H9 (cell line): Measurements from ENCODE around the gene CNNM1. TPM values are rescaled to one million over a fixed set of nuclear protein-coding genes. Genes with fewer than 3 reads are reported as not detected.

Experiments used
- DNase-seq: peaks from one replicate; pipeline ENCODE4 v3.0.0-alpha.2; 2017
- H2AFZ ChIP-seq: one replicate; pipeline ENCODE4 v1.6.1; 2013; ENCODE audit warnings: mild to moderate bottlenecking, low read length, control low read depth, moderate library complexity
- H2AK5ac ChIP-seq: 2 replicates; pipeline ENCODE4 v1.6.1; 2013; ENCODE audit warnings: low read length, control low read depth, mixed read lengths; ENCODE audit not compliant: insufficient read length
- H2BK120ac ChIP-seq: one replicate; pipeline ENCODE4 v1.6.1; 2013; ENCODE audit warnings: low read depth, mild to moderate bottlenecking, low read length, control low read depth, inconsistent platforms; ENCODE audit not compliant: poor library complexity, severe bottlenecking
- H2BK12ac ChIP-seq: 2 replicates; pipeline ENCODE4 v1.6.1; 2013; ENCODE audit warnings: low read length, control low read depth, mixed read lengths, low read depth; ENCODE audit not compliant: insufficient read length
- H2BK15ac ChIP-seq: 2 replicates; pipeline ENCODE4 v1.6.1; 2013; ENCODE audit warnings: low read depth, low read length, control low read depth
- H2BK20ac ChIP-seq: one replicate; pipeline ENCODE4 v1.6.1; 2013; ENCODE audit warnings: low read depth, mild to moderate bottlenecking, low read length, control low read depth, inconsistent platforms; ENCODE audit not compliant: poor library complexity, severe bottlenecking
- H2BK5ac ChIP-seq: 2 replicates; pipeline ENCODE4 v1.6.1; 2013; ENCODE audit warnings: low read length, control low read depth, mixed read lengths; ENCODE audit not compliant: insufficient read length
- H3K14ac ChIP-seq: 2 replicates; pipeline ENCODE4 v1.6.1; 2013; ENCODE audit warnings: low read length, control low read depth; ENCODE audit not compliant: insufficient read depth
- H3K18ac ChIP-seq: 2 replicates; pipeline ENCODE4 v1.6.1; 2013; ENCODE audit warnings: low read depth, mild to moderate bottlenecking, mixed read lengths, low read length, control low read depth; ENCODE audit not compliant: insufficient read length
- H3K23ac ChIP-seq: 2 replicates; pipeline ENCODE4 v1.6.1; 2013; ENCODE audit warnings: low read length, control low read depth, mixed read lengths, low read depth; ENCODE audit not compliant: insufficient read length
- H3K23me2 ChIP-seq: 2 replicates; pipeline ENCODE4 v1.6.1; 2013; ENCODE audit warnings: low read depth, mild to moderate bottlenecking, mixed read lengths, low read length, control low read depth; ENCODE audit not compliant: insufficient read length, poor library complexity, severe bottlenecking
- H3K27ac ChIP-seq: 2 replicates; pipeline ENCODE4 v1.5.1; 2013; ENCODE audit warnings: low read length, control low read depth, mixed read lengths, low read depth; ENCODE audit not compliant: insufficient read length
- H3K27me3 ChIP-seq: 2 replicates; pipeline ENCODE4 v1.6.1; 2013; ENCODE audit warnings: low read length, control low read depth, inconsistent platforms; ENCODE audit not compliant: insufficient read depth
- H3K4ac ChIP-seq: 2 replicates; pipeline ENCODE4 v1.6.1; 2013; ENCODE audit warnings: low read depth, mild to moderate bottlenecking, control low read depth, inconsistent platforms, low read length, moderate library complexity
- H3K4me1 ChIP-seq: 2 replicates; pipeline ENCODE4 v1.6.1; 2013; ENCODE audit warnings: low read length, control low read depth, inconsistent platforms; ENCODE audit not compliant: insufficient read depth
- H3K4me2 ChIP-seq: 2 replicates; pipeline ENCODE4 v1.6.1; 2013; ENCODE audit warnings: low read length, control low read depth, mixed read lengths; ENCODE audit not compliant: insufficient read length, insufficient read depth
- H3K56ac ChIP-seq: 2 replicates; pipeline ENCODE4 v1.6.1; 2013; ENCODE audit warnings: low read depth, mild to moderate bottlenecking, mixed read lengths, low read length, control low read depth; ENCODE audit not compliant: insufficient read length
- H3K79me1 ChIP-seq: 2 replicates; pipeline ENCODE4 v1.6.1; 2013; ENCODE audit warnings: low read depth, mild to moderate bottlenecking, moderate library complexity, low read length, control low read depth, inconsistent platforms; ENCODE audit not compliant: insufficient read depth, poor library complexity, severe bottlenecking
- H3K79me2 ChIP-seq: 2 replicates; pipeline ENCODE4 v1.6.1; 2013; ENCODE audit warnings: low read length, control low read depth, inconsistent platforms; ENCODE audit not compliant: insufficient read depth
- H3K9ac ChIP-seq: 2 replicates; pipeline ENCODE4 v1.6.1; 2013; ENCODE audit warnings: low read length, control low read depth, mixed read lengths; ENCODE audit not compliant: insufficient read length; ENCODE audit errors: extremely low read depth
- H3K9me3 ChIP-seq: one replicate; pipeline ENCODE4 v1.6.1; 2013; ENCODE audit warnings: low read depth, low read length, inconsistent platforms; ENCODE audit not compliant: control insufficient read depth
- H3T11ph ChIP-seq: one replicate; pipeline ENCODE4 v1.6.1; 2013; ENCODE audit warnings: mild to moderate bottlenecking, low read length, control low read depth, inconsistent platforms
- H4K20me1 ChIP-seq: one replicate; pipeline ENCODE4 v1.6.1; 2013; ENCODE audit not compliant: control insufficient read depth, insufficient read length, insufficient read depth
- H4K5ac ChIP-seq: 2 replicates; pipeline ENCODE4 v1.6.1; 2013; ENCODE audit warnings: low read depth, mild to moderate bottlenecking, mixed read lengths, low read length, control low read depth; ENCODE audit not compliant: insufficient read length
- H4K8ac ChIP-seq: replicated peaks from 2 replicates; pipeline ENCODE4 v1.6.1; 2013; ENCODE audit warnings: low read length, control low read depth, mixed read lengths, low read depth; ENCODE audit not compliant: insufficient read length
- H4K91ac ChIP-seq: 2 replicates; pipeline ENCODE4 v1.6.1; 2013; ENCODE audit warnings: low read depth, mild to moderate bottlenecking, moderate library complexity, mixed read lengths, low read length, control low read depth; ENCODE audit not compliant: insufficient read length
- H3K27ac Mint-ChIP-seq, 3 experiments: 2 replicates in 2 of 3; 3 replicates in 1 of 3; pipeline ENCODE4 v1.8.0; 2020 to 2021; ENCODE audit warnings: mixed read lengths in 3 of 3, mild to moderate bottlenecking in 1 of 3, moderate library complexity in 1 of 3
- H3K27me3 Mint-ChIP-seq: 2 replicates; pipeline ENCODE4 v1.8.0; 2021; ENCODE audit warnings: low read depth, mild to moderate bottlenecking, moderate library complexity, mixed read lengths
- H3K36me3 Mint-ChIP-seq, 3 experiments: 2 replicates in 2 of 3; 3 replicates in 1 of 3; pipeline ENCODE4 v1.8.0; 2020 to 2021; ENCODE audit warnings: low read depth in 3 of 3, mixed read lengths in 3 of 3; ENCODE audit not compliant: insufficient read depth in 1 of 3
- H3K4me1 Mint-ChIP-seq, 2 experiments: 2 replicates each; pipeline ENCODE4 v1.8.0; 2020; ENCODE audit warnings: mixed read lengths in 2 of 2
- H3K4me3 Mint-ChIP-seq, 2 experiments: 2 replicates in 1 of 2; 3 replicates in 1 of 2; pipeline ENCODE4 v1.8.0; 2020 to 2021; ENCODE audit warnings: mild to moderate bottlenecking in 2 of 2, mixed read lengths in 2 of 2, moderate library complexity in 1 of 2
- H3K9me3 Mint-ChIP-seq, 2 experiments: 2 replicates in 1 of 2; 3 replicates in 1 of 2; pipeline ENCODE4 v1.8.0; 2020; ENCODE audit warnings: mild to moderate bottlenecking in 2 of 2, mixed read lengths in 2 of 2, moderate library complexity in 1 of 2
- CTCF ChIP-seq: fragments of 200-600 bp; sonication (generic); conservative IDR thresholded peaks from 3 replicates; pipeline ENCODE4 v1.8.0; 2021; ENCODE audit warnings: antibody characterized with exemption, mild to moderate bottlenecking
- total RNA-seq: library from RNA; stranded (reverse); gene quantifications from 2 replicates; pipeline ENCODE4 v1.2.1, GENCODE V29; 2021

The CNNM1 gene
- total RNA-seq, 1 experiment from 2014 or later, result 0.35 TPM

GRCh38 chr10:99337901-99338300 is 8.7 kb downstream of the CNNM1 start:
- H3K23ac ChIP-seq, result no peak overlapping the region
- no peak overlapping the region for H2BK5ac ChIP-seq
- peaks cover 0 to 8% (median 0%) of the 10 kb centered on the region in 3 experiments; a peak in 2 of 7 replicates for H3K36me3 Mint-ChIP-seq
- no peaks in the 10 kb centered on the region for H4K20me1 ChIP-seq
- no peaks in the 10 kb centered on the region for H3K23me2 ChIP-seq
- H2BK120ac ChIP-seq, result no peak overlapping the region
- H3K9me3 ChIP-seq, result no peaks in the 10 kb centered on the region
- no peak overlapping the region for H2BK15ac ChIP-seq
- no peak overlapping the region for H2AFZ ChIP-seq
- H4K8ac ChIP-seq, result no peak overlapping the region
- no peak overlapping the region for H3K27ac Mint-ChIP-seq
- no peak overlapping the region for H2AK5ac ChIP-seq
- H2BK20ac ChIP-seq, result no peak overlapping the region
- no peak overlapping the region for H3K4ac ChIP-seq
- no peak overlapping the region for H3K27ac ChIP-seq
- H3K79me1 ChIP-seq, result no peaks in the 10 kb centered on the region
- H3K79me2 ChIP-seq, result no peaks in the 10 kb centered on the region
- no peak overlapping the region for H3K18ac ChIP-seq
- no peak overlapping the region for H4K5ac ChIP-seq
- no peaks in the 10 kb centered on the region for H3K4me1 ChIP-seq
- DNase-seq, result no peak
- 0 out of 5 replicates have a peak, but pooled peaks cover 0 to 2% of the 10 kb centered on the region in 2 experiments for H3K9me3 Mint-ChIP-seq
- H3K4me2 ChIP-seq, result no peak overlapping the region
- no peak for TF ChIP-seq CTCF
- no peak overlapping the region for H2BK12ac ChIP-seq
- H3T11ph ChIP-seq, result no peak overlapping the region
- H3K27me3 ChIP-seq, result no peaks in the 10 kb centered on the region; the same call in 1 of the 2 replicates
- no peak overlapping the region for H3K56ac ChIP-seq
- H3K9ac ChIP-seq, result no peak overlapping the region
- H3K4me3 Mint-ChIP-seq, result no peak overlapping the region
- no peak overlapping the region for H3K14ac ChIP-seq
- H3K27me3 Mint-ChIP-seq, result peaks cover 32% of the 10 kb centered on the region
- peaks cover 3 to 12% of the 10 kb centered on the region in 2 experiments; a peak in 2 of 4 replicates for H3K4me1 Mint-ChIP-seq
- H4K91ac ChIP-seq, result no peak overlapping the region
